Peyer's patch (tissue), 4 donors: ENCODE data around the gene ACAA2.

Experiments
- POLR2A ChIP-seq, 2 donors: fragments of 450-650 bp; IDR thresholded peaks; one replicate each; pipeline ENCODE4 v1.5.1; 2017; ENCODE audit warnings: antibody characterized with exemption in 2 of 2, mild to moderate bottlenecking in 2 of 2, moderate library complexity in 2 of 2
- TF ChIP-seq, protein P1 (sequence below), 6 experiments: fragments of 450-650 bp in 4 of 6; fragments of 200-600 bp in 2 of 6; sonication (generic) in 1 of 6; IDR thresholded peaks; one replicate each; pipeline ENCODE4 v1.5.1; 2017 to 2019; ENCODE audit warnings: antibody characterized with exemption in 6 of 6, mild to moderate bottlenecking in 3 of 6, moderate library complexity in 1 of 6

DNA sequence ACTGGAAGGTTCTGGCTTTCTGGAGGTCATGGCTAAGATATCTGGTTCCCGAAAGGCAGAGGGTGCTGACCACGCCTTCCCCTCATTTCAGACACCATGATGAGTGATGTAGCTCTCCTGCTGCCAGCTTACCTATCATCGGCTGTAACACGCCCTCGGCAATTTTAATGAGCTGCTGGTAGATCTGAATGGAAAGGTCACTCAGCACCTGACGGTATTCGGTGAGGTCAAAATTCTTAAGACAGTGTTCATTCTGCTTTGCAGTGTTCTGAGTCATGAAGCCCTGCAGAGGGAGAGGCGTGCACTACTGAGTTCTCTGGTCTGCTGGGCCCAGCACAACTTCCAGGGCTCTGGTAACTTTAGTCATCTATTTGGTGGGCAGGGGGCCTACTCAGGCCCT lies 25.7 kb upstream of the ACAA2 start:
- TF ChIP-seq, protein P1, sequence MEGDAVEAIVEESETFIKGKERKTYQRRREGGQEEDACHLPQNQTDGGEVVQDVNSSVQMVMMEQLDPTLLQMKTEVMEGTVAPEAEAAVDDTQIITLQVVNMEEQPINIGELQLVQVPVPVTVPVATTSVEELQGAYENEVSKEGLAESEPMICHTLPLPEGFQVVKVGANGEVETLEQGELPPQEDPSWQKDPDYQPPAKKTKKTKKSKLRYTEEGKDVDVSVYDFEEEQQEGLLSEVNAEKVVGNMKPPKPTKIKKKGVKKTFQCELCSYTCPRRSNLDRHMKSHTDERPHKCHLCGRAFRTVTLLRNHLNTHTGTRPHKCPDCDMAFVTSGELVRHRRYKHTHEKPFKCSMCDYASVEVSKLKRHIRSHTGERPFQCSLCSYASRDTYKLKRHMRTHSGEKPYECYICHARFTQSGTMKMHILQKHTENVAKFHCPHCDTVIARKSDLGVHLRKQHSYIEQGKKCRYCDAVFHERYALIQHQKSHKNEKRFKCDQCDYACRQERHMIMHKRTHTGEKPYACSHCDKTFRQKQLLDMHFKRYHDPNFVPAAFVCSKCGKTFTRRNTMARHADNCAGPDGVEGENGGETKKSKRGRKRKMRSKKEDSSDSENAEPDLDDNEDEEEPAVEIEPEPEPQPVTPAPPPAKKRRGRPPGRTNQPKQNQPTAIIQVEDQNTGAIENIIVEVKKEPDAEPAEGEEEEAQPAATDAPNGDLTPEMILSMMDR (IDR thresholded peaks at IDR 0.05), result no peak
- no peak for TF ChIP-seq POLR2A (IDR thresholded peaks at IDR 0.05)
